Anterior cingulate cortex (tissue), 58 donors: Measurements from ENCODE around the gene CDA.

Experiments used
- DNase-seq, 58 donors: peaks; one replicate each; lab custom pipeline; 2025; lab: John Stamatoyannopoulos, UW

Gene CDA

DNA sequence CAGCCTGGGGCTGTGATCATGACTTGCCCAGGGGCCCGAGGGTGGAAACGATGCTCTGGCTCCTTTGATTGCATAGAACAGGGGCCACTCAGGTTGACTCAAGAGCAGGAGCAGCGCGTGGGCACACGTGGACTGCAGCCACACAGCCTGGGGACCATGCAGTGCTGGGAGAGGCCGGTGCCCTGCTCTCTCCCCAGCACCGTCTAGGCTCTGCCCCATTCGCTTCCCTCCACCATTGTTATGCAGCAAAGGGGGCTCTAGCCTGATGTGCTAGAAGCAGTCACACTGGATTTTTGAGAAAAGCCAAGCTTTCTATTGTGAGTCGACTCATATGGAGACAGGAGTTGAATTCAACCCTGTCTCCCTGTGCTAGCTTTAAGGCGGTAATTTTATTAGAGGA is 53.1 kb downstream of the CDA start:
- no peak for DNase-seq

DNA sequence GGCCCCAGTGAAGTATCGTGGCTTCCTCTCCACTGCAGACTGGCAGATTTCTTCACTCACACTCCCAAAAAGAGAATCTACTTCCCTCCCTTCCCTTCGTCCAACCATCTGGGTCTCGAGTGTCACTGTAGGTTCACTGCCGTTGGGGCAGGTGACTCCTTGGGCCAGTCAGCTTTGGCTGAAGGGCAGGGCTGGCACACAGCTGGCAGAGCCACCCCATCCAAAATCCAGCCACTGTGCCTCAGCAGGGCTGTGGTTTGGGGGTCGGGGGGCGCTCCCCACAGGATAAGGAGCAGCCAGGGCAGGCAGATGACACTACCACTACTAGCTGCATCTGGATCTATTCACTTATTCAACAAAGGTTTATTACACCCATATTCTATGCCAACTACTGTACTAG is 54.2 kb downstream of the CDA start:
- DNase-seq, result no peak

DNA sequence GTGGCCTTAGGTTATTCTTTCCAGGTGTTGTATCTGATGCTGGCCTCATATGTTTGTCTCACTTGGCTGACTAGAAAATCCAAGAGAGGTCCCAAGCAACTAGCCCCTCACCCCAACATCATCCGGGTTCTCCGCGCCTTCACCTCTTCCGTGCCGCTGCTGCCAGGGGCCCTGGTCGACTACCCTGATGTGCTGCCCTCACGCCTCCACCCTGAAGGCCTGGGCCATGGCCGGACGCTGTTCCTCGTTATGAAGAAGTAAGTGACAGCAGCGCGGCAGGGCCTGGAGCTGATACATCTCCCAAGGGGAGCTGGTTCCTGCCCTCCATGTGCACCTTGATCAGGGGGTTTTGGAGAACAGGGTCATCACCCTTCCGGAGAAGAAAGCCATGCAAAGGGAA is 55.5 kb downstream of the CDA start:
- DNase-seq, result no peak

DNA sequence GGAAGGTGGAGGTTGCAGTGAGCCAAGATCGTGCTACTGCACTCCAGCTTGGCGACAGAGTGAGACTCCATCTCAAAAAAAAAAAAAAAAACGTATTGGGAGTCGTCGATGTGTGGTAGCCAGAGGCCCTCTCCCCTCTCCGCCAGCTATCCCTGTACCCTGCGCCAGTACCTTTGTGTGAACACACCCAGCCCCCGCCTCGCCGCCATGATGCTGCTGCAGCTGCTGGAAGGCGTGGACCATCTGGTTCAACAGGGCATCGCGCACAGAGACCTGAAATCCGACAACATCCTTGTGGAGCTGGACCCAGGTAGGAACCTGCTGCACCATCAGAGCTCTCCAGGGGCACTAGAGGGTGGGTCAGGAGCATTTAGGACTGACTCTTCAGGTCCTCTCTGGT is 56.5 kb downstream of the CDA start:
- no peak for DNase-seq

DNA sequence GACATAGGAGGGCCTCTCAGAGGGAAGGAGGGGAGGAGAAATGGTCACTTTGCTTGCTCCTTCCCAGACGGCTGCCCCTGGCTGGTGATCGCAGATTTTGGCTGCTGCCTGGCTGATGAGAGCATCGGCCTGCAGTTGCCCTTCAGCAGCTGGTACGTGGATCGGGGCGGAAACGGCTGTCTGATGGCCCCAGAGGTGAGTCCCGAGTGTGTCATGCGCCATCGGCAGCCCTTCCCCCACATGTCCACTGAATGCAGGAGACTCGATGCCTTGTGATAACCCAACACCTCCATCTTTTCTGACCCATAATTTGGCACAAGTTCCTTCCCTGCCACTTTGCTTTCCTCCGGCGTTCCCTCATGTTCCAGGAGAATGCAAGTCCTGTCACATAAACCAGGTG is 59.5 kb downstream of the CDA start:
- no peak for DNase-seq

DNA sequence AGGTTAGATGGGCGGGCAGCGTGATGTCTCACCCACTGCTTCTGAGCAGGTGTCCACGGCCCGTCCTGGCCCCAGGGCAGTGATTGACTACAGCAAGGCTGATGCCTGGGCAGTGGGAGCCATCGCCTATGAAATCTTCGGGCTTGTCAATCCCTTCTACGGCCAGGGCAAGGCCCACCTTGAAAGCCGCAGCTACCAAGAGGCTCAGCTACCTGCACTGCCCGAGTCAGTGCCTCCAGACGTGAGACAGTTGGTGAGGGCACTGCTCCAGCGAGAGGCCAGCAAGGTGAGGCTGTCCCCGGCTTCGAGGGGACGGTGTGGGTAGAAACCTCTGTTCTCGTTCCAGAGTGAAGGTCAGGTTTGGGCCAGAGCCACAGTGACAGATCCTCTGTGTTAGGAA is 60.0 kb downstream of the CDA start:
- DNase-seq, result no peak

DNA sequence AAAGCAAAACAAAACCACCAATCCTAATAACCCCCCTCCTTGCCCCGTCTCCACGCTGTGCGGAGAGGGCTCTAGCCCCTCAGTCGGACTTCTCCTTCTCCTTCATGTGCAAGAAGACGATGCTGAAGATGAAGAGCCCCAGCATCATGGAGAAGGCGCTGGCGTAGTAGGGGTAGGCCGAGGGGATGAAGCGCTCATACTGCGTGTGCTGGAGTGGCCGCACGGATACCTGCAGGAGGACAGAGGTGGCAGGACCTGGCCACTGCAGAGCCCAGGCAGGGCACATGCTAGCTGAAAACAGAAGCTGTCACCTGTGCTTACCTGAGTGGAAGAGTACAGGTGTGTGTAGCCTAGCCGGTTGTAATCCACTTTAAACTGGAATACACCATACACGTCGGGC is 63.4 kb downstream of the CDA start:
- no peak for DNase-seq

DNA sequence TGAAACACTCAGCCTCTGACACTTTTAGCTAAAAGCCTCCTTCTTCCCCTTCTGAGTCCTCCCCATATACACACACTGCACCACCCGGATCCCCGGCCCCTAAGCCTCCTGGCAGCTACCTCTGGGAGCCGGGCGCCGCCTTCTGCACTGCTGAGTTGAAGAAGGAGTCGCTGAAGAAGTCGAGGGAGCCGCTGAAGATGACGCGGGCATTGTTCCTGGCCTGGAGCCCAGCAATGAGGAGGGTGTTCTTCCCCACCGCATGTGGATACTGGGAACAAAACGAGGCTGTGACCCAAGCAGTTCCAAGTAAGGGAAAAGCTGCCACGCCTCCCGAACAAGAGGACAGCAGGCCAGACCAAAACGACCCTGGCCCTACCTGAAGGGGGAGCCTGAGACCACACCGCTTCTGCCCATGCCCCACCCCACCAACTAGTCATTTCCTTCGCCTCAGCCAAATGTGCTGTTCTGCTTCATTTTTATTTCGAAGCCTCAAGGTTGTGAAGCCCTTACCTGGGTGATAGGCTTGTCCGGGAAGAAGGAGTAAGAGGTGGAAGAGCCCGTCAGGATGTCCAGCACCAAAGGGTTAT is 65.3 kb downstream of the CDA start:
- DNase-seq, result peak in 44 of 58 donors; percentile 6 to 80 (median 43)

DNA sequence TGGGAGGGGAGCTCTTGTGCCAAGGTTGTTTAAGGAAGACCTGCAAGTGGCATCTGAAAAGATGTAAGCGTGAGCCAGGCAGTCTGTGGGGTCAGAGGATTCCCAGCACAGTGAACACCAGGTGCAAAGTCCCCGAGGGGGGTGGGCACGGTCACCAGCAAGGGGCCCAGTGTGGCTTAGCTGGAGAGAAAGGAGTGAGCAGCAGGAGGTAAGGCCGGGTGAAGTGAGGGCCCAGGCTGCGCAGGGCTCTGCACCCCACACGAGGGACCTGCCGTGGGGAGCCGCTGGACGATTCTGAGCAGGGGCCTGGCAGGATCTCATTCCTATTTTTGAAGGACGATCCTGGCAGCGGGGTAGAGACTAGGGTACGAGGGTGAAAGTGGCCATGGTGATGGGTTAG is 68.1 kb downstream of the CDA start:
- DNase-seq, result no peak

DNA sequence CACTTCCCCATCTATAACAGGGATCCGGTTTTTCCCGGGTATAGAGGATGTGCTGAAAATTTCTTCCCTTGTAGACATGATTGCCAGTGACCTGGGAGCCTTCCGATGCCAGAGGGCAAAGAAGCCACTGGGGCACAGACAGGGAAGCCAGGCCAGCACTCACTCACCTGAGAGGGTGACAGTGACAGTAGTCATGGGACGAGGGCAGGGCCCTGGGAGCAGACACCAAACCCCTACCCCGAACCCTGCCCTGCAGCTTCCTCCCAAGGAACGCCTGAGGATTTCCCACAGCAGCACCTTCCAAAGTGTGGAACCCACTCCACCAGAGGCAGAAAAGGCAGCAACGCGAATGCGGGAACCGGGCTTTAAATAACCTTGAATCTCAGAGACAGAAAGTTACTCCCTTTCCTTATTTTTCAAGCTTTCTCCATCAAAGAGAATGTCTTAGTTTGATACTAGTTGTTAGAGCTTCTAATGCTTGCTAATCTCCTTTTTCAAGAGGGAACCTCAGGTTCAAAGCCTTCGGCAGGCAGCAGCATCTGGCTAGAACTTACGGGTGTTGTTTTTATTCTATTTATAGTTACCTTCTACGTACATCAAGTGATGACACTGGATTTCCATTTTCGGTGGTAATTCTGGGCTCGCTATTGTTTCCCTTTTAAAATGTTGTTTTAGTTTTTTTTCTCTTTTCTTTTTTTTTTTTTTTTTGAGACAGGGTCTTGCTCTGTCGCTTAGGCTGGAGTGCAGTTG is 69.4 kb downstream of the CDA start:
- DNase-seq, result no peak

DNA sequence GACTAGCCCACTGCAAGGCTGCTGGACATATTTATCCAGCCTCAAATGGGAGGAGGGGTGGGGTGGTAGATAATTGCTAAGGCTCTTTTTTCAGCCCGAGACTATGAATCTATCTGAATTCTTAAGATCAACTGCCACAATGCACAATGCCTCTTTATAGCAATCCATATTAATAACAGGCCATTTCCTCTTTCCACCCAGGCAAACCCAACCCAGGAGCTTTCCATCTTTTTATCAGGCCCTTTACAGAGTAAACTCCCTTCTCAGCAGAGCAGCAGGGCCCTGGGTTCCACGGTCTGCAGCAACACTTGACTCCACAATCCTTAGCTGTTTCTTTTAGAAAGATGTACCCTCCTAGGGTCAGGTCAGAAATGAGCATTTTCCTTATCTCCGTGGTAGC is 71.5 kb downstream of the CDA start:
- DNase-seq, result no peak

DNA sequence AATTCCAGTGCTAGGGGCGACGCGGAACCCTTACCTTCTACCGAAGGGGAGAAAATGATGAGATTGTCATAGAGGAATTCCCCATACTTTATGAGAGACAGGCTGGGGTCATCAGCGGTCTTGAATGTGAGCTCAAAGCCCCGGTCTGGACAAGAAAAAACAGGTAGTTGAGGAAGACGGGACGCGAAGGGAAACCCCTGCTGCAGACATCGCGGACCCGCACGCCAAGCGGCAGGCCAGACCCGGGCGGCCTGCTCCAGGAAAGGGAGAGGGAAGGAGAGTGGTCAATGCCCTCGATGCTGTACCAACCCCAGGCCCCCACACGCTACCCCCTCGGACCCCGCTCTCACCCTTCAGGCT is 71.9 kb downstream of the CDA start:
- no peak for DNase-seq

DNA sequence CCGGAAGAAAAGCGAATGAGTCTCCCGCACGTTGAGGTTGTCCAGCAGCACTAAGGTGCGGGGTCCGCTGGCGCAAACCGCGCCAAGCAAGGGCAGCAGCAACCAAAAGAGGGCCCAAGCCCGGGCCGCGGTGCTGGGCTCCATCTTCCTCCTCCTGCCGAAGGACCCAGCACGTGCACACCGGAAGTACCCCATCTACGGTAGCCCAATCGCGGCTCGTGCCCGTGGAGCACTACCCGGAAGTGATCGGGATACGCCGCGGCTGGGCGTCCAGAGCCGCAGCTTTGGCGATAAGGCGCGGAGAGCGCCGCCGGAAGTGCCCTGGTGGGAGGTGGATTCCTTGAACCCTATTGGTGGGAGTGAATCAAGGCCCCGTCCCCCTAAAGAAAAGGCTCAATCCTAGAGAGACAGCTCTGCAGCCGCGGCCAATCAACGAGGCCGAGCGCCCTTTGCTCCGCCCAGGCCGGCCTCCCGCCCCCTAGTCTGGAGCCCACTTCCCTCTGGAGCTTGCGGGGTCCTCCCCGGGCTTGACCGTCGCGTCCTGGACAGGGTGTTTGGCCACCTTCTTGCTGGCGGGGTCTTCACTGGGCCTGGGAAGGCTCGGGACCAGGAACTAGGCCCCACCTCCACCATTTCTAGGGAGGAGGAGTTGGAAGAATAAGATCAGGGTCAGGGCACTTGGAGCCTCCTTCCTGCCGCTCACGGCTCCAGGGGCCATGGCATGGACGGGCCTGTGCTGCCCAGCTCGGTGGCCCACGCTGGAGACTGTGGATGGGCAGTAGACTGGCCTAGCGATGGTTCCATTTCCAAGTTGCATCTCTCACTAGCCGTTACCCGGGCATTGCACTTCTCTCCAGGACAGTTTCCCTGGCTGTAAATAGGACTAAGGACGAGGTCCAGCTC is 72.6 kb downstream of the CDA start, which contains the start of gene DDOST:
Gene DDOST (minus strand): TSS at position 163 of the 903 bp plus-strand sequence. CDS start 19 bp downstream, at position 144.
- DNase-seq, result peak; percentile 73 to 100 (median 96)

DNA sequence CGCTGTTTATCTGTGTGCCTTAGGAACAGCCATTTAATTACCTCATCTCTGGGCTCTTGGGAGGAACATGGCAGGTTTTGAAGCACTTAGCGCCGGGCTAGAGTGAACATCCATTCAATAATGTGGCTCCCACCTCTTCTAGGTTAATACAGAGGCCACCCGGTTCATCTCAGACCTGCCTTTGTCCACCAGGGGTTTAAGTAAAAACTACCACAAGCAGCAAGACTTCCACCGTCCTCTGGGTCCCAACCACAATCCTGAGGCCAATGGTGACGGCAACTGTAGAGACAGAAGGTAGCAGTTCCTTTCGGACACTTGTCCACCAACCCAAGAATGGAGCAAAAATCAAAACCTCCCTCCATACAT is 73.2 kb downstream of the CDA start:
- no peak for DNase-seq

DNA sequence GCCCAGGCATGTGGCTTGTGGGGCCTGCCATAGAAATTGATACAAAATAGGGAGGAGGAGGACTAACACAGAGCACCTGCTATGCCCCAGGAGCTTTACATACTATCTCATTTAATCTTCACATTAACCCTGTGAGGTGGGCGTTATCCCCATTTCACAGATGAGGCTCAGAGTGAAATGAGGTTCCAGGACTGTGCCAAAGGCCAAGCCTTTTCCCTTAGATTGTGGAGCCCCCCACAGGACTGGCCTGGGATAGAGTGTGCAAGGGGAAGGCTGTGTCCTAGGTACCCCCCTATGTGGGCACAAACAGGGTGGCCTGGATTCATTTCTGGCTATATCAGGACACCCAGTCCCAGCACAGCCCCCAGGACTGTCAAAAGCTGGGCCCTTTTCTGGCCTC is 74.5 kb downstream of the CDA start:
- DNase-seq, result no peak

DNA sequence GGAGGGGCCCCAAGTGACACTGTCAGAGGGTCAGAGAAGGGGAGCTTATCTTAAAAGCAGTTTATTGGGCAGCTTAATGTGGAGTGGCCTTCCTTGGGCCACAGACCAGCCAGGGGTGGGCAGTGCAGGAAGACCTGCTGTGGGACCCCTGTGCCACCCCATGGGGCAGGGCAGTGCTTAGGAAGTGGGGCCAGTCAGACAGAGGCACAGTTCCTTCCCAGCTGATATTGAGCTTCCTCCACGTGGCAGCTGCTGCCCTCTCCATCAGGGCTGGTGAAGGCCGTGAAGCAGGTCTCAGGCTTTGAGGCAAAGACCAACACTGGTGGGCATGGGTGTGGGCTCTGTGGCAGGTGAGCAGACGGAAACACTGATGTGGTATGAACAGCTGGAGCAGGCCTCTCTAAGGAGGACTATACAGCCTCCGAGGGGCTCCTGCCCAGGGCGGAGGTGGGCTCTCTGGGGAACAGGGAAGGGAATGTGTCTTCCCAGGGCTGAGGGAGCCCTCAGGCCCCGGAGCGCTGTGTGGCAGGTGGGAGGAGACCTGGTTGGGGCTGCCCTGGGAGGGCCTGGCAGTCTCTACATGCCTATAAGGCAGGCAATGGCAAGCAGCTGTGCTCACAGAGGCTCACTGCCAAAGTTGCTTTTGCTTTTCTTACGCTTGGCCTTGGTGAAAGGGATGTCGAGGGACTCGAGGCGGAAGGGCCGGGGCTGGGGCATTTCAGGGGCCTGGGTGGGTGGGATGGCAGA is 75.2 kb downstream of the CDA start:
- no peak for DNase-seq

DNA sequence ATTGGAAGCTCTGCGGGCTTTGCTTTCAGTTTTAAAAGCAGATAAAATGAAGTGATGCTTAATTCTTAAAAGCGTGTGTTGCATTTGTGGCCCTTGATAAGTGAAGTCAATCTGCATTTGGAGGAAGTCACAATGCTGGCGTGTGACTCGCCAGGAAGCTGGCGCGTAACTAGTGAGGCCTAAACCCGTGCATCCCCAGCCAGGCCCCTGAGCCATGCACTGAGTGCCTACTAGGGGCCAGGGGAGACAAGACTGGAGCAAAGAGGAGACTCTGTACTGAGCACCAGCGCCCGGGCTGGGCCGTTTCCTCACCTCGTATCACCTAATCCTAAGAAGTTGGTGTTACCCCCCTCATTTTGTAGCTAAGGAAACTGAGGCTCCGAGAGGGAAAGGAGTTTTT is 76.8 kb downstream of the CDA start:
- DNase-seq, result no peak

DNA sequence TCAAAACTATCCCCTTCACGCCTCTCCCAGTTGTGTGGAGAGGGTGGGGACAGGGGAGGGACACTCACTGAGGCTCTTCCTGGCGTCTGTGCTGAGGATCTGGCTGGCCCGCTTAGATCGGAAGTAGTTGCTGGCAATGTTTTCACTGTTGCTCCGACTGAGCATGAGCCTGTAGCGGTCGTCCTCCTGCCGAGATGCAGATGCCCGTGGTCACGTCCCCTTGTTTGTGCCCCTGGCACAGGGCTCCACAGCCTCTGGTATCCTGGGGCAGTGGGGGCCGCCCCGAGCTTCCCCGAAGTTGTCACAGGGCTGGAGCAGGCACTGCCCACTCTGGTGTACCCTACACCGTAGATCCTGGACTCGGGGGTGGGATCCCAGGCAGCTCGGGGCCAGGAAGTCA is 77.2 kb downstream of the CDA start:
- no peak for DNase-seq

DNA sequence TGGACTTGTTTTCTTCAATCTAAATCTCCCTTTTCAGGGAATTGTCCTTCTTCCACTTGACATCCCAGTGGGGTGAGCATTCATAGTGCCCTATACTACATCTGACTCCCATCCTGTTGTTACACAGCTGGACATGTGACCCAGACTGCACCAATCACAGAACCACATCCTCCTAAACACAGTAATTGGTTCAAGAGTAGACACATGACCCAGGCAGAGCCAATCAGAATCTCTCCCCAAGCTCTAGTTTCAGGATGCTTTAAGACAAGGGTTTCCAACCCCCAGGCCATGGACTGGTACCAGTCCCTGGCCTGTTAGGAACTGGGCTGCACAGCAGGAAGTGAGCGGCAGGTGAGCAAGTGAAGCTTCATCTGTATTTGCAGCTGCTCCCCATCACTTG is 77.9 kb downstream of the CDA start:
- DNase-seq, result no peak
